PC-9 (cell line): Measurements from ENCODE around the gene OR10Z1. TPM values are rescaled to one million over a fixed set of nuclear protein-coding genes. Genes with fewer than 3 reads are reported as not detected.

Experiments
- BruUV-seq: library from RNA; stranded (reverse); fragments of 400-500 nt; replicated peaks from 2 replicates; lab custom pipeline; 2021; lab: Mats Ljungman, UMichigan
- CTCF ChIA-PET: fragments of 300-600 bp; sonication (Branson Sonifier 250); formaldehyde crosslinking; loops from one replicate; lab custom pipeline; 2022; ENCODE audit warnings: antibody characterized with exemption; lab: Charles Lee
- POLR2A ChIA-PET: fragments of 300-600 bp; sonication (Branson Sonifier 250); formaldehyde crosslinking; loops from one replicate; lab custom pipeline; 2022; ENCODE audit warnings: antibody characterized with exemption; ENCODE audit not compliant: unreplicated experiment; lab: Charles Lee
- DNase-seq, 2 experiments: peaks; one replicate each; pipeline versions ENCODE4 v3.0.0 to v3.0.0-alpha.2; 2015 to 2022; ENCODE audit warnings: mixed read lengths in 1 of 2
- H2AFZ ChIP-seq: fragments of 200-600 bp; sonication (generic); 2 replicates; pipeline ENCODE4 v1.8.1; 2017; ENCODE audit warnings: antibody characterized with exemption
- H3F3A ChIP-seq: fragments of 200-600 bp; sonication (generic); 2 replicates; pipeline ENCODE4 v1.8.1; 2017; ENCODE audit warnings: antibody characterized with exemption, mild to moderate bottlenecking, low read depth; ENCODE audit not compliant: insufficient read depth
- H3K27ac ChIP-seq: fragments of 200-600 bp; sonication (generic); 2 replicates; pipeline ENCODE4 v1.6.1; 2016; ENCODE audit warnings: mixed run types
- H3K27me3 ChIP-seq: fragments of 200-600 bp; sonication (generic); 2 replicates; pipeline ENCODE4 v1.6.1; 2016; ENCODE audit warnings: low read depth, mixed run types; ENCODE audit not compliant: insufficient read depth
- H3K36me3 ChIP-seq: fragments of 200-600 bp; sonication (generic); 2 replicates; pipeline ENCODE4 v1.6.1; 2016; ENCODE audit warnings: low read depth, mixed run types
- H3K4me1 ChIP-seq: fragments of 200-600 bp; sonication (generic); replicated peaks from 2 replicates; pipeline ENCODE4 v1.6.1; 2016; ENCODE audit warnings: mixed run types; ENCODE audit not compliant: insufficient read depth
- H3K4me2 ChIP-seq: fragments of 200-600 bp; sonication (generic); 2 replicates; pipeline ENCODE4 v1.6.1; 2017; ENCODE audit warnings: mixed run types
- H3K4me3 ChIP-seq: fragments of 200-600 bp; sonication (generic); 2 replicates; pipeline ENCODE4 v1.6.1; 2016; ENCODE audit warnings: mixed run types
- H3K79me2 ChIP-seq: fragments of 200-600 bp; sonication (generic); 2 replicates; pipeline ENCODE4 v1.6.1; 2017; ENCODE audit warnings: low read depth, mixed run types
- H3K9me2 ChIP-seq: fragments of 200-600 bp; sonication (generic); 2 replicates; pipeline ENCODE4 v1.8.1; 2017; ENCODE audit warnings: mild to moderate bottlenecking; ENCODE audit not compliant: insufficient read depth
- H3K9me3 ChIP-seq: fragments of 200-600 bp; sonication (generic); 2 replicates; pipeline ENCODE4 v1.8.1; 2016; ENCODE audit warnings: low read depth; ENCODE audit not compliant: insufficient read depth
- H4K20me1 ChIP-seq: fragments of 200-600 bp; sonication (generic); 2 replicates; pipeline ENCODE4 v1.8.1; 2017; ENCODE audit not compliant: insufficient read depth
- CTCF ChIP-seq: fragments of 200-600 bp; sonication (generic); conservative IDR thresholded peaks from 2 replicates; pipeline ENCODE4 v1.6.1; 2017; ENCODE audit warnings: mixed run types, antibody characterized with exemption, mild to moderate bottlenecking, moderate library complexity
- EZH2 ChIP-seq: fragments of 200-600 bp; sonication (generic); IDR thresholded peaks from 2 replicates; pipeline ENCODE4 v1.8.0; 2017; ENCODE audit warnings: antibody characterized with exemption, low read depth
- intact Hi-C: fragments of 100-400 bp; cut with micrococcal nuclease; formaldehyde crosslinking; loops from one replicate; pipeline ENCODE4 v1.10.0; 2022; ENCODE audit not compliant: unreplicated experiment
- total RNA-seq: library from RNA; stranded (reverse); gene quantifications from 2 replicates; pipeline ENCODE4 v1.2.3, GENCODE V29; 2021

OR10Z1 gene
- total RNA-seq, 1 experiment from 2014 or later: not detected

- no peaks in the 10 kb centered on the region for H4K20me1 ChIP-seq
- H3F3A ChIP-seq: no peaks in the 10 kb centered on the region
- CTCF ChIA-PET: no interaction called here
- H3K4me2 ChIP-seq: no peak overlapping the region
- intact Hi-C loops: no loop called here
- POLR2A ChIA-PET: no interaction called here
- no peak overlapping the region for H3K27ac ChIP-seq
- H3K9me2 ChIP-seq: no peaks in the 10 kb centered on the region
- no TSS peak for BruUV-seq
- no peak overlapping the region for H3K4me3 ChIP-seq
- H3K79me2 ChIP-seq: no peaks in the 10 kb centered on the region
- DNase-seq: no peak
- no peaks in the 10 kb centered on the region for H3K9me3 ChIP-seq
- no peaks in the 10 kb centered on the region for H3K4me1 ChIP-seq
- H3K27me3 ChIP-seq: 0 out of 2 replicates have a peak, but pooled peaks cover 3% of the 10 kb centered on the region
- TF ChIP-seq CTCF (no peak), EZH2 (no peak)
- no peaks in the 10 kb centered on the region for H3K36me3 ChIP-seq
- H2AFZ ChIP-seq: no peak overlapping the region
Measured at GRCh38 chr1:158649052-158649451, 44.0 kb downstream of the OR10Z1 start.

DNA sequence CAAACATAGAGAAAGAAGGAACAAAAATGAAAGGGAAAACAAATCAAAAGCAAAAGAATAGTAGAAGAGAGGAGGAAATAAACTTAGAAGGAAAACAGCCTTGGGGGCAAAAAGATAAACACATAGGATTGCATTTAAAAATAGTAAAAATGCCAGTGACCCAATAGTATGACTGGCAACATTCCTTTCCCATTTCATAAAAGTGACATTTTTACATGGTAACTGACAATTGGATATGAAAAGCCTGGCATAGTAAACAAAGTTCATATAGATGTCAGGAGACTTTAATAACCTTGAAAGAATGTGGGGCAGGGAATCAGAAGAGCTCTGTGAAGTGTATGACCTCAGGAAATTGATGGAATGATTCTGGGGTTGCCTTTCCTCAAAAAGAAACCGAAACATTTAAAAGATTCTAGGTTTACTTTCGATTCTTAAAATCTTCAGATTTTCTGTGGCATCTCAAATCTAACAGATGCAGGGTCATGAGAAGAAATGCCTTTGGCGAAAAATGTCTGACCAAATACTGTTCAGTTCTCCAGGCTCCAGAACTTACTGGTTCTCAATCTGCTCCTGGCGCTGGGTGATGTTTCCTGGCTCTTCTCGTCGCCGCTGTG lies 47.8 kb downstream of the OR10Z1 start:
- Histone ChIP-seq H3K4me1 (no peaks in the 10 kb centered on the region), H3K9me2 (no peaks in the 10 kb centered on the region), H3K79me2 (no peaks in the 10 kb centered on the region), H4K20me1 (no peaks in the 10 kb centered on the region), H3K9me3 (no peaks in the 10 kb centered on the region), H3F3A (no peaks in the 10 kb centered on the region), H2AFZ (no peak overlapping the region; the same call in 1 of the 2 replicates), H3K4me3 (peak overlapping the region; percentile 43; the same call in 1 of the 2 replicates), H3K4me2 (peak overlapping the region; percentile 59), H3K27ac (no peak overlapping the region), H3K27me3 (peaks cover 6% of the 10 kb centered on the region; the same call in 1 of the 2 replicates), H3K36me3 (no peaks in the 10 kb centered on the region)
- TF ChIP-seq EZH2: no peak
- TF ChIP-seq CTCF: no peak
- ChIA-PET POLR2A (no interaction called here), CTCF (no interaction called here)
- BruUV-seq: no TSS peak
- intact Hi-C loops: no loop called here
- DNase-seq: no peak

DNA sequence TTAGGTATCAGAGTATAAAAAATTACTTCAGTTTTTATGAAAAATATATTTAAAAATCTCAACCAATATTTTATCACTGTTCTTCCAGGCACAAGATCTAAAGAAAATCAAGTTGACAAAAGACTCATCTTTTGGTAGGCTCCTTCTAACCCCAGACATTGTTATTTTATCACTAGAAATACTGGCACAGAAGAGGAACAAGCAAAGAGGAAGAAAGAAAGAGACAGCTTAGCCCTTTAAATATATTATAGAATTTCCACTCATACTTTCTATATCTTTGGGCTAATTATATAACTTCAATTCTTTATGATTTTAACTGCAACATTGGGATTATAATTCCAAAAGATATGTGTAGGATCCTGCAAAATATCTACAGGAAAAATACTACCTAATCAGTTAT lies 49.0 kb downstream of the OR10Z1 start:
- intact Hi-C loops: no loop called here
- no peak for DNase-seq
- H3K36me3 ChIP-seq: no peaks in the 10 kb centered on the region
- no peaks in the 10 kb centered on the region for H3F3A ChIP-seq
- H2AFZ ChIP-seq: no peak overlapping the region
- no peak overlapping the region for H3K27ac ChIP-seq
- H3K9me2 ChIP-seq: no peaks in the 10 kb centered on the region
- no peak overlapping the region for H3K4me2 ChIP-seq
- BruUV-seq: no TSS peak
- no peaks in the 10 kb centered on the region for H3K9me3 ChIP-seq
- POLR2A ChIA-PET: no interaction called here
- H4K20me1 ChIP-seq: no peaks in the 10 kb centered on the region
- no peaks in the 10 kb centered on the region for H3K4me1 ChIP-seq
- H3K27me3 ChIP-seq: peaks cover 6% of the 10 kb centered on the region; the same call in 1 of the 2 replicates
- TF ChIP-seq CTCF: no peak
- no peak for TF ChIP-seq EZH2
- CTCF ChIA-PET: no interaction called here
- H3K79me2 ChIP-seq: no peaks in the 10 kb centered on the region
- no peak overlapping the region for H3K4me3 ChIP-seq
